SW 1271 (cell line): ENCODE results near the gene ANGPTL5.
"Not testable (repeated sequence)": the region's sequence is repeated elsewhere in the genome, so short reads cannot be mapped to it uniquely, and the experiment has no call there.

Experiments used
- DNase-seq, 2 experiments: peaks; one replicate each; lab custom pipeline; 2025; lab: John Stamatoyannopoulos, UW

ANGPTL5 gene

DNA sequence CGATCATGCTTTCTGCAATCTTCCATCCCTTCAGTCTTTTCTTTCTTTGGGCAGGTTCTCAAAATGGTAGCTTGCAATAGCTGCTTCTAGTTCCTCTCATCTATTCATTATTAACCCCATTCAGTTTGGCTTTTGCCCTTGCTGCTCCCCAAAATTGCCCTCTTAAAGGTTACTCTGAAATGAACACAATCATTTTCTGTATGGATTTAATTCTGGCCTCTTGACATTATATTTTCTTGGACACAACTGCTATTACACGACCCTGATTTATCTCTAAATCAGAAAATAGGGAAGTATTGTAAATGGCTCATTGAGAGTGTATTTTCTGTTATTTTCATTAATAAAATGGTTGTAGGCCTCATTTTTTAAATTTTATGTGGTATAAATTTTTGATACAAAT lies at the start of gene ANGPTL5:
Gene ANGPTL5 (minus strand): TSS at position 101 of the 400 bp plus-strand sequence. CDS start 8,613 bp downstream, outside the sequence.
- DNase-seq = no peak

GRCh38 chr11:101964200-101964599 lies 47.9 kb upstream of the ANGPTL5 start:
- not testable (repeated sequence) for DNase-seq

- no peak for DNase-seq
Measured at GRCh38 chr11:101960231-101960630, 43.9 kb upstream of the ANGPTL5 start.

DNA sequence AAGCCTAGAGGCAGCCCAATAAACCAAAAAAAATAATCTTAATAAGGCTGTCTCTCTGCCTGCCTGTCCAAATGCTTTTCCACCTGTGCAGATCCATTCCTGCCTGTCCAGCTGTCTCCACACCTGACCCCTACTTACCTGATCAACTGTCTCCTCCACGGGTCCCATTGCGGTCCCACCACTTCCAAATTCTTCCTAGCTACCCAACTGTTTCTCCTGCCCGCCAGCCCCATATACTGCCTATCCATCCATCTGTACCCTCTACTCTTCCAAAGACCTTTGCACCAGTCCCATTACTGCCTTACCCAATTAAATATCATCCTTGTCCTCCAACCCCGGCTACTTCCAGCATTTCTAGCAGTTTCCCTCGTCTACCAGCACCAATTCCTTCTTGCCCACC lies 39.4 kb upstream of the ANGPTL5 start:
- DNase-seq = no peak

GRCh38 chr11:101955278-101955677 lies 39.0 kb upstream of the ANGPTL5 start:
- DNase-seq = no peak

GRCh38 chr11:101949680-101950220 lies 33.4 kb upstream of the ANGPTL5 start:
- DNase-seq = no peak

DNA sequence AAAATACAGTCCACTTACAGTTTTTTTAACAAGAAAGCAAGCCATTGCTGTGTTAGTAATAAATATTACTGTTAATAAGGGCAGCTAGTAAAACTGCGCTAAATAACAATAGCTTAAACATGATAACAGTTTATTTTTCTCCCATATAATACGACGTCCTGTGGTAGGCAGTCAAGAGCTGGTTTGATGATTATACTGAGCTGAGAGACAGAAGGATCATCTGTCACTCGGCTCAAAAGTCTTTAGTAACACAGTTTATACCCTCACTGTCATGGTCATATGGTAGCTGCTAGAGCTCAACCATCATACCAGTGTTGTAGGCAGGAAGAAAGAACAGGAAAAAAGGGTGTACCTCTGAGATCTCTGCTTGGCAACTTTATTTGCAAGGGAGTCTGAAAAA lies 29.1 kb upstream of the ANGPTL5 start:
- DNase-seq = no peak

DNA sequence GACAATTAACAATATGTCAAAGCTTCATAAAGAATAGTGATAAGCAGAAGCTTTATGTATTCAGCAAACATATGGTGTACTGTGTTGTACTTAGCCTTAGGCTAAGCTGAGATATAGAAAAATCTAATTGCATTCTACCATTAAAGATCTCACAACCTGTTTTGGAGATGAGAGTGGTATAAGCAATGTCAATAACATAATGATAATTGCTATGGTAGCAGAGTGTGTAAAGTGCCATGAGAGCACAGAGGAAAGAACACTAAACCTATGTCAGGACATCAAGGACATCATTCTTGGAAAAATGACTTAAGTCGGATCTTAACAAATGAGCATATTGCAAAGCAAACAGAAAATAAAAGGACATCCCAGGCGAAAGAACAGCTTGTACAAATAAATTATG lies 28.6 kb upstream of the ANGPTL5 start:
- DNase-seq = no peak

GRCh38 chr11:101940901-101941520 lies 24.7 kb upstream of the ANGPTL5 start:
- DNase-seq = no peak

DNA sequence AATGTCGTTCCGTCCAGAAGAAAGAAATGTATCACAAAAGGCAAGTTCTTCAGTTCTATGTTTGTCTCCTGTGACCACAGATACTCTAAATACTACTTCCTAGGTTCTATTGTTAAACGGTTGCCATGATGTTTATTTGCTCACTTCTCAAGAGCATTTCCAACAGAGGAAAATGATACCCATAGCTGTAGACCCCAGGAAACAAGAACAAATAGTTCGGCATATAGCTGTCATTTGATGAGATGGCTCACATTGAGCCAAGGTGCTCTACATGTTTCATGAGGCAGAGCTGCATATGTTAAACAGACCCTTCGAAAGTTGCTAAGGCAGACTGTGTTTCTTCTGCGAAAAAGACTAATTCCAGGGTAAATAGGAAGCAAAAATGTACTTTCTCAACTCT lies 15.4 kb upstream of the ANGPTL5 start:
- DNase-seq = no peak

- no peak for DNase-seq
Measured at GRCh38 chr11:101929294-101929915, 13.1 kb upstream of the ANGPTL5 start.

- no peak for DNase-seq
Measured at GRCh38 chr11:101923554-101923953, 7.2 kb upstream of the ANGPTL5 start.

GRCh38 chr11:101920992-101921391 lies 4.7 kb upstream of the ANGPTL5 start:
- no peak for DNase-seq

GRCh38 chr11:101917226-101917625 lies 904 bp upstream of the ANGPTL5 start:
- DNase-seq = no peak

DNA sequence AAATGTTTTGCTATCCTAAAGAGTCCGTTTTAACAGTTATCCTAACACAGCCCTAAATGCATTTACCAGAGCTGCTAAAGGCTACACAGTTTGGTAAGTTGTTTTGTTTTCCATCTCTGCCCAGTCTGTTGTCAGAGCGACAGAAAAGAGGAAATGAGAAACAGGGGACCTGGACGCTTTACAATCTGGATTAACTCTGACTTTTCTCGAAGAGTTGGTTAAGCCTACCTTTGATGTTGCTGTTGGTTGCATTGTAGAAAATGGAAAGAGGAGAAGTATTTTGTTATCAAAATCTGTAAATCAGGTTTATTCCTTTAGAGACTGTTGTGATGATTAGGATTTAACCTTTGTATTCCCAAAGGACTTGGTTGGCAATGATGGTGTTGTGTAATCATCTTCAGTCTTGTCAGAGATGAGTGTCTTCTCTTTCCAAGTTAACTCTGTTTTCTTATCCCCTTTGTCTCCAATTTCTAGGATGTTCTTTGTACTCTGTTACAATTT lies 481 bp downstream of the ANGPTL5 start:
- DNase-seq = peak; percentile 13 to 87

- DNase-seq = peak; percentile 98
Measured at GRCh38 chr11:101914738-101915426, 1.4 kb downstream of the ANGPTL5 start, which contains the start of gene CEP126. CEP126 (plus strand) TSS chr11:101915010; CDS start chr11:101915285, 275 bp downstream.

- DNase-seq = no peak
Measured at GRCh38 chr11:101914341-101914737, 2.0 kb downstream of the ANGPTL5 start.

GRCh38 chr11:101913656-101914055 lies 2.7 kb downstream of the ANGPTL5 start:
- no peak for DNase-seq

DNA sequence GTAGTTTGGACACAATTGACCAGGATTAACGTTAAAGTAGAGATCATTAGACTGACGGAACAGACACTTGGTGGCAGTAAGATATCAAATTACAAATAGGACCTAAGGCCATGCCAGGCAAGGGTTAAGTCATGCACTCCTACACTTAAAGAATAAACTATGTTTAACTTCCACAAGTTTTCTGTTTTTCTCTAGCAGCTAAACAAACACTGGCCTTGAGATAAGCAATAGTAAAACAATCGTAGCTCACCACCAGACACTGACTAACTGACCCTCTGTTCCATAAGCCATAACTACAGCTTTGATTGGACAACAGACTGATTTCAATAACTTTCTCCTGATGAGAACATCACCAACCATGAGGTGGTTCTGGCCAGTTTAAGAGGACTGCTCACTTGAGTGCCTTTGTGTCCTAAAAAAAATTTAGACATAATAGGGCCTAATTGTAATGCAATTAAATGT lies 3.5 kb downstream of the ANGPTL5 start:
- no peak for DNase-seq

- DNase-seq = no peak
Measured at GRCh38 chr11:101909087-101909486, 7.2 kb downstream of the ANGPTL5 start.

DNA sequence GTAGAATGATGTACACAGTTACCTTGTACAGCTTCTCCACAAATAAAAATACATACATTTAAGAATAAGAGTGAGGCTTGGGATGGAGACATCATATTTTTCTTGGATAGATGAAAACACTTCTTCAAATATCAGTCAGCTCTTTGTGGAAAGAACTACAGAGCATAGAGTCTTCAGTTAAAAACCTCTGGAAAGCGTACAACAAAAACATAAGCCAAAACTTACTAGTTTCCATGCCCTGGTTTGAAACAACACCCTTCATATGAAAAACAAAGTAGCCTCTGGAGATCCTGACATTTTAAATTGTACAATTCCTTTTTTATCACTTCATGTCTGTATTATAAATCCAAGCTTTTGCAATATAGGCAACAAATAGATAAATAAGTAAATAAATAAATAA lies 8.5 kb downstream of the ANGPTL5 start:
- no peak for DNase-seq

DNA sequence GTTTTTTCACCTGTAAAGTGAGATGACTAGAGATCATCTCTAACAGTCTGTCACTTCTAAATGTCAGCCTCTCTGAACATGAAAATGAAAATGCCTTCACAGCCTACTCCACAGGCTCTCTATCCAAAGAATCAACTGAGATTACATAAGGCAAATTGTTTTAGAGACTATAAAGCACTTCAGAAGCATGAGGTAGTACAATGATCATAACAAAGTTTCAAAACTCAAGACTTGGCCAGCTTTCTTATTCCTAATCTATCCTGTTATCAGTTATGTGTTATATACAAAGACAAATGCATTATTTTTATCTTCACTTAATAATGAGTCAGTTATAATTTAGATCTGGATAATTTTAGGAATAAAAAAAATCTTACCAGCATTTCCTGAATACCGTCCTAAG lies 21.8 kb downstream of the ANGPTL5 start:
- DNase-seq = no peak

GRCh38 chr11:101889767-101890166 lies 26.6 kb downstream of the ANGPTL5 start:
- DNase-seq = no peak
